Measurements from ENCODE around the gene ACO2. TPM values are rescaled to one million over a fixed set of nuclear protein-coding genes. Genes with fewer than 3 reads are reported as not detected.
"Not testable (repeated sequence)": the region's sequence is repeated elsewhere in the genome, so short reads cannot be mapped to it uniquely, and the experiment has no call there.

ACO2 gene
- 60.4 and 81.0 TPM in 2 replicates for total RNA-seq

GRCh38 chr22:41468381-41469217, at the start of gene ACO2, which contains the start of gene PHF5A:
ACO2 (plus strand) TSS chr22:41469117; CDS start chr22:41469147, 30 bp downstream.
PHF5A (minus strand) TSS chr22:41468692; CDS start chr22:41468653, 39 bp downstream.
- peak; percentile 98 to 99 for DNase-seq (ENCODE audit: low read depth in 2 of 2)

- DNase-seq (ENCODE audit: low read depth in 2 of 2): no peak
Observed at GRCh38 chr22:41425660-41426365, 43.1 kb upstream of the ACO2 start.

GRCh38 chr22:41429232-41429950, 39.5 kb upstream of the ACO2 start:
- no peak for DNase-seq (ENCODE audit: low read depth in 2 of 2)

- DNase-seq (ENCODE audit: low read depth in 2 of 2): no peak
Observed at GRCh38 chr22:41429951-41430332, 39.0 kb upstream of the ACO2 start.

GRCh38 chr22:41431656-41432055, 37.3 kb upstream of the ACO2 start:
- no peak for DNase-seq (ENCODE audit: low read depth in 2 of 2)

- DNase-seq (ENCODE audit: low read depth in 2 of 2): not testable (repeated sequence)
Observed at GRCh38 chr22:41433480-41433879, 35.4 kb upstream of the ACO2 start.

- DNase-seq (ENCODE audit: low read depth in 2 of 2): not testable (repeated sequence)
Observed at GRCh38 chr22:41434361-41435003, 34.4 kb upstream of the ACO2 start.

GRCh38 chr22:41435560-41435959, 33.4 kb upstream of the ACO2 start:
- no peak for DNase-seq (ENCODE audit: low read depth in 2 of 2)

- no peak for DNase-seq (ENCODE audit: low read depth in 2 of 2)
Observed at GRCh38 chr22:41436322-41437113, 32.4 kb upstream of the ACO2 start.

GRCh38 chr22:41437198-41437597, 31.7 kb upstream of the ACO2 start:
- no peak for DNase-seq (ENCODE audit: low read depth in 2 of 2)

- DNase-seq (ENCODE audit: low read depth in 2 of 2): not testable (repeated sequence)
Observed at GRCh38 chr22:41440511-41440910, 28.4 kb upstream of the ACO2 start.

- no peak for DNase-seq (ENCODE audit: low read depth in 2 of 2)
Observed at GRCh38 chr22:41442240-41442792, 26.6 kb upstream of the ACO2 start.

GRCh38 chr22:41444360-41445128, 24.4 kb upstream of the ACO2 start:
- DNase-seq (ENCODE audit: low read depth in 2 of 2): peak; percentile 97 to 99

GRCh38 chr22:41445129-41446056, 23.5 kb upstream of the ACO2 start:
- DNase-seq (ENCODE audit: low read depth in 2 of 2): peak in 1 of 2 donors; percentile 18

GRCh38 chr22:41446057-41446501, 22.8 kb upstream of the ACO2 start:
- peak; percentile 16 to 29 for DNase-seq (ENCODE audit: low read depth in 2 of 2)

- peak; percentile 97 to 98 for DNase-seq (ENCODE audit: low read depth in 2 of 2)
Observed at GRCh38 chr22:41446639-41447434, 22.1 kb upstream of the ACO2 start, which contains the start of gene TOB2. TOB2 (minus strand) TSS chr22:41446801; CDS start chr22:41437345, 9,456 bp downstream.
